CD14-positive monocyte (primary cell): Measurements from ENCODE around the gene SRPK2. TPM values are rescaled to one million over a fixed set of nuclear protein-coding genes. Genes with fewer than 3 reads are reported as not detected.

Source experiments
- DNase-seq, 3 donors: peaks; one replicate each; pipeline ENCODE4 v3.0.0-alpha.2; 2011 to 2022
- H2AFZ ChIP-seq: 2 replicates; pipeline ENCODE4 v1.6.0; 2012; ENCODE audit warnings: mild to moderate bottlenecking, low read depth, low read length, inconsistent platforms; ENCODE audit not compliant: insufficient read depth, poor library complexity, severe bottlenecking
- H3K27ac ChIP-seq, 2 donors: 1 replicate in 1 of 2; 2 replicates in 1 of 2; pipeline ENCODE4 v1.5.1; 2012 to 2013; ENCODE audit warnings: low read length in 2 of 2, control low read depth in 1 of 2, inconsistent platforms in 1 of 2, low read depth in 1 of 2, mild to moderate bottlenecking in 1 of 2
- H3K27me3 ChIP-seq, 2 donors: one replicate each; pipeline versions ENCODE4 v1.6.0 to v1.6.1; 2011 to 2013; ENCODE audit warnings: low read length in 2 of 2; ENCODE audit not compliant: control insufficient read depth in 2 of 2, insufficient read depth in 2 of 2
- H3K36me3 ChIP-seq, 2 donors: replicated peaks in 1 of 2; 1 replicate in 1 of 2; 2 replicates in 1 of 2; pipeline versions ENCODE4 v1.5.1 to v1.6.1; 2012 to 2013; ENCODE audit warnings: low read length in 2 of 2, control low read depth in 1 of 2, inconsistent platforms in 1 of 2, mild to moderate bottlenecking in 1 of 2; ENCODE audit not compliant: insufficient read depth in 2 of 2, control insufficient read depth in 1 of 2
- H3K4me1 ChIP-seq, 2 donors: 1 replicate in 1 of 2; 2 replicates in 1 of 2; pipeline versions ENCODE4 v1.5.1 to v1.6.1; 2012 to 2013; ENCODE audit warnings: low read length in 2 of 2, control low read depth in 1 of 2, inconsistent platforms in 1 of 2, mild to moderate bottlenecking in 1 of 2, moderate library complexity in 1 of 2; ENCODE audit not compliant: insufficient read depth in 2 of 2, control insufficient read depth in 1 of 2
- H3K4me2 ChIP-seq: replicated peaks from 2 replicates; pipeline ENCODE3; 2012; ENCODE audit warnings: low read length, moderate library complexity, mild to moderate bottlenecking; ENCODE audit not compliant: poor library complexity, severe bottlenecking; ENCODE audit errors: extremely low read depth
- H3K4me3 ChIP-seq, 3 experiments: fragments of 200-600 bp in 1 of 3; sonication (generic) in 1 of 3; replicated peaks in 1 of 3; 1 replicate in 2 of 3; 2 replicates in 1 of 3; pipeline ENCODE4 v1.5.1; 2011 to 2013; ENCODE audit warnings: low read length in 3 of 3, mild to moderate bottlenecking in 3 of 3, control low read depth in 2 of 3, low read depth in 2 of 3, inconsistent platforms in 1 of 3, moderate library complexity in 1 of 3
- H3K79me2 ChIP-seq: 2 replicates; pipeline ENCODE4 v1.6.0; 2012; ENCODE audit warnings: mild to moderate bottlenecking, control low read depth, inconsistent platforms, low read length, moderate library complexity; ENCODE audit not compliant: insufficient read depth
- H3K9ac ChIP-seq: 2 replicates; pipeline ENCODE4 v1.6.0; 2017; ENCODE audit warnings: low read length, mild to moderate bottlenecking; ENCODE audit not compliant: insufficient read depth, poor library complexity, severe bottlenecking
- H3K9me3 ChIP-seq, 2 donors: replicated peaks in 1 of 2; 1 replicate in 1 of 2; 2 replicates in 1 of 2; pipeline versions ENCODE4 v1.5.1 to v1.6.1; 2012 to 2013; ENCODE audit warnings: low read length in 2 of 2, control low read depth in 1 of 2; ENCODE audit not compliant: control insufficient read depth in 1 of 2, insufficient read depth in 1 of 2
- H4K20me1 ChIP-seq: 2 replicates; pipeline ENCODE4 v1.6.0; 2012; ENCODE audit warnings: mild to moderate bottlenecking, low read length, control low read depth, moderate library complexity; ENCODE audit not compliant: insufficient read depth
- H3K27ac Mint-ChIP-seq, 7 donors: one replicate each; pipeline ENCODE4 v1.8.0; 2020; ENCODE audit warnings: mild to moderate bottlenecking in 7 of 7, mixed read lengths in 7 of 7, moderate library complexity in 6 of 7, inconsistent platforms in 2 of 7
- H3K27me3 Mint-ChIP-seq, 3 donors: one replicate each; pipeline ENCODE4 v1.8.0; 2021 to 2022; ENCODE audit warnings: low read depth in 3 of 3, mild to moderate bottlenecking in 3 of 3, mixed read lengths in 3 of 3, moderate library complexity in 3 of 3, inconsistent platforms in 1 of 3
- H3K36me3 Mint-ChIP-seq, 2 donors: one replicate each; pipeline ENCODE4 v1.8.0; 2020; ENCODE audit warnings: mixed read lengths in 2 of 2, inconsistent platforms in 1 of 2, mild to moderate bottlenecking in 1 of 2
- H3K4me1 Mint-ChIP-seq: one replicate; pipeline ENCODE4 v1.8.0; 2020; ENCODE audit warnings: mild to moderate bottlenecking, mixed read lengths
- H3K4me3 Mint-ChIP-seq, 2 donors: one replicate each; pipeline ENCODE4 v1.8.0; 2020; ENCODE audit warnings: mild to moderate bottlenecking in 2 of 2, mixed read lengths in 2 of 2, moderate library complexity in 1 of 2
- H3K9me3 Mint-ChIP-seq, 7 donors: one replicate each; pipeline ENCODE4 v1.8.0; 2020 to 2022; ENCODE audit warnings: mixed read lengths in 7 of 7, mild to moderate bottlenecking in 6 of 7, moderate library complexity in 6 of 7, inconsistent platforms in 2 of 7
- WGBS: methylation state at CpG from one replicate; pipeline ENCODE4 v1.1.5; 2013; ENCODE audit warnings: missing lambda C conversion rate; ENCODE audit not compliant: insufficient coverage; 5-methylcytosine and 5-hydroxymethylcytosine counted together
- intact Hi-C, 2 donors: fragments of 100-400 bp; cut with micrococcal nuclease; formaldehyde crosslinking; loops; one replicate each; pipeline versions ENCODE4 v1.15.0 to v1.15.1; 2023
- polyA plus RNA-seq, 3 donors: library from polyadenylated mRNA; depleted of rRNA in 1 of 3; unstranded in 2 of 3; stranded (reverse) in 1 of 3; fragments of 300-500 nt in 2 of 3; fragments of >200 nt in 1 of 3; fragmentation: Illumina TruSeq in 2 of 3; gene quantifications; 1 replicate in 2 of 3; 2 replicates in 1 of 3; pipeline ENCODE4 v1.2.3, GENCODE V29; 2012 to 2021
- TF ChIP-seq, protein P1 (sequence below): fragments of 200-600 bp; IDR thresholded peaks from one replicate; pipeline ENCODE4 v1.8.0; 2022; ENCODE audit warnings: antibody characterized with exemption, mild to moderate bottlenecking

SRPK2 gene
- polyA plus RNA-seq, 3 donors: 12.6 to 37.7 (median 30.0) TPM

- Histone ChIP-seq H4K20me1 (peaks cover 56% of the 10 kb centered on the region), H3K9ac (peak overlapping the region; percentile 62), H3K9me3 (no peaks in the 10 kb centered on the region), H3K4me1 (peaks cover 13 to 25% of the 10 kb centered on the region in 2 donors), H2AFZ (peak overlapping the region; percentile 64), H3K36me3 (no peaks in the 10 kb centered on the region), H3K79me2 (peaks cover 67% of the 10 kb centered on the region), H3K4me3 (peak overlapping the region; percentile 37 to 75 (median 54)), H3K27me3 (no peaks in the 10 kb centered on the region), H3K4me2 (peak overlapping the region; percentile 80), H3K27ac (peak overlapping the region in 1 of 2 donors; percentile 82)
- no CpG with 5 or more reads among the region's 3 CpGs for WGBS
- intact Hi-C loops: loop anchor here in 1 of 2 donors (10.0 kb wide), 1 partner anchor 55 kb away; no protein-coding TSS in a partner anchor
- Mint-ChIP-seq H3K36me3 (peaks cover 0 to 2% of the 10 kb centered on the region in 2 donors), H3K27ac (peak overlapping the region; percentile 82 to 96 (median 91)), H3K4me3 (peak overlapping the region; percentile 66 to 91), H3K4me1 (peaks cover 17% of the 10 kb centered on the region), H3K27me3 (no peaks in the 10 kb centered on the region), H3K9me3 (no peaks in the 10 kb centered on the region)
- TF ChIP-seq, protein P1, sequence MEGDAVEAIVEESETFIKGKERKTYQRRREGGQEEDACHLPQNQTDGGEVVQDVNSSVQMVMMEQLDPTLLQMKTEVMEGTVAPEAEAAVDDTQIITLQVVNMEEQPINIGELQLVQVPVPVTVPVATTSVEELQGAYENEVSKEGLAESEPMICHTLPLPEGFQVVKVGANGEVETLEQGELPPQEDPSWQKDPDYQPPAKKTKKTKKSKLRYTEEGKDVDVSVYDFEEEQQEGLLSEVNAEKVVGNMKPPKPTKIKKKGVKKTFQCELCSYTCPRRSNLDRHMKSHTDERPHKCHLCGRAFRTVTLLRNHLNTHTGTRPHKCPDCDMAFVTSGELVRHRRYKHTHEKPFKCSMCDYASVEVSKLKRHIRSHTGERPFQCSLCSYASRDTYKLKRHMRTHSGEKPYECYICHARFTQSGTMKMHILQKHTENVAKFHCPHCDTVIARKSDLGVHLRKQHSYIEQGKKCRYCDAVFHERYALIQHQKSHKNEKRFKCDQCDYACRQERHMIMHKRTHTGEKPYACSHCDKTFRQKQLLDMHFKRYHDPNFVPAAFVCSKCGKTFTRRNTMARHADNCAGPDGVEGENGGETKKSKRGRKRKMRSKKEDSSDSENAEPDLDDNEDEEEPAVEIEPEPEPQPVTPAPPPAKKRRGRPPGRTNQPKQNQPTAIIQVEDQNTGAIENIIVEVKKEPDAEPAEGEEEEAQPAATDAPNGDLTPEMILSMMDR: no peak
- DNase-seq: no peak
Observed at GRCh38 chr7:105269397-105269796, 119.3 kb downstream of the SRPK2 start.

DNA sequence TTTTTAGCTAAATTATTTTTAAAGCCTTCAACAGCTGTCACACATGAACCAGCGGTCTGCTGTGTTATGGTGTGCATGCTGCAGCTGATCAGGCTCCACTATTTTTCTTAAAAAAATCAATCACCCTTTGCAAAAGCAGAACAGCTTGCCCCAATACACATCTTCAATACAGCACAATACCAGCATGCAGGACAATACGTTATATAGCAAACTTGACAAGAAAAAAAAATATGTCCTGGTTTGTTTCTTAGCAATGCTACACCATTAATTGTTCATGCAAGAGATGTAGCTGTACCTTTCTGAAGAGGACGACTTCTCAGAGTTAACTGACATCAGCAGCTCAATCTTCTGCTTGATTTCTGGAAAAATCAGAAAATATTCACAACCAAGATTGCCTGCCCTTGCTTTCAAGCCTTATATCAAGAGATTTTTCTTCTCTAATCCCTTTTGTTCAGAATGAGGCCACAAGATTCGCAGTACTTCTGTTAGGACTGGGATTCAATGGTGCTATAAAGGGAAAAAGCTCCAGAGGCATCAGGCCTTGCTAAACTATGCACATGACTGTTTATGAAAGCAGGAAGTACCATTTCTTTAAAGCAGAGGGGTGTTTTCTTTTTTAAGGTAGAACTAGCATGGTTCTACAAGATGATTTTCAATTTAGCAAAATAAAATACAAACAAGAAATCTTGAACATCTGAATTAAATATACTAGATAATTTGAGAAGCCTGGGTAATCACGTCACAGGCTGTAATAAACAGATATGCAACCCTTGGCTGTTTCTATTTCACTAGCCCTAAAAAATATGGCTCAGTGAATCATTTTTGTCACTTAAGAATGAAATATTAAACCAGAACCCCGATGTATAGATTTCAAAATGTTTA is 120.0 kb downstream of the SRPK2 start:
- no peaks in the 10 kb centered on the region for H3K9me3 ChIP-seq
- 0% methylated on average over 1 of the region's 6 CpGs for WGBS
- intact Hi-C loops: loop anchor here in 1 of 2 donors (10.0 kb wide), 1 partner anchor 54 kb away; no protein-coding TSS in a partner anchor
- H3K4me1 Mint-ChIP-seq: peaks cover 16% of the 10 kb centered on the region
- no peaks in the 10 kb centered on the region for H3K9me3 Mint-ChIP-seq
- peak overlapping the region; percentile 80 for H3K4me2 ChIP-seq
- peak overlapping the region; percentile 62 for H3K9ac ChIP-seq
- DNase-seq: peak; percentile 37 to 62 (median 45)
- no peaks in the 10 kb centered on the region for H3K27me3 Mint-ChIP-seq
- H4K20me1 ChIP-seq: peaks cover 56% of the 10 kb centered on the region
- H3K27me3 ChIP-seq: no peaks in the 10 kb centered on the region
- peak overlapping the region; percentile 82 to 96 (median 91) for H3K27ac Mint-ChIP-seq
- H3K4me1 ChIP-seq: peaks cover 13 to 25% of the 10 kb centered on the region in 2 donors
- H3K36me3 Mint-ChIP-seq: peaks cover 0 to 2% of the 10 kb centered on the region in 2 donors
- no peaks in the 10 kb centered on the region for H3K36me3 ChIP-seq
- H3K4me3 Mint-ChIP-seq: peak overlapping the region; percentile 66 to 91
- peak overlapping the region; percentile 64 for H2AFZ ChIP-seq
- H3K79me2 ChIP-seq: peaks cover 72% of the 10 kb centered on the region
- H3K27ac ChIP-seq: peak overlapping the region; percentile 32 to 82
- H3K4me3 ChIP-seq: peak overlapping the region; percentile 37 to 75 (median 54)
- TF ChIP-seq, protein P1: no peak
